NOMO-1 treated with DMSO at 0.1 percent for 48 hours (cell line): ENCODE measurements around the gene ATXN2.

Source experiments
- DNase-seq: peaks from one replicate; lab custom pipeline; 2025; ENCODE audit not compliant: unreplicated experiment; lab: John Stamatoyannopoulos, UW

Gene ATXN2

DNA sequence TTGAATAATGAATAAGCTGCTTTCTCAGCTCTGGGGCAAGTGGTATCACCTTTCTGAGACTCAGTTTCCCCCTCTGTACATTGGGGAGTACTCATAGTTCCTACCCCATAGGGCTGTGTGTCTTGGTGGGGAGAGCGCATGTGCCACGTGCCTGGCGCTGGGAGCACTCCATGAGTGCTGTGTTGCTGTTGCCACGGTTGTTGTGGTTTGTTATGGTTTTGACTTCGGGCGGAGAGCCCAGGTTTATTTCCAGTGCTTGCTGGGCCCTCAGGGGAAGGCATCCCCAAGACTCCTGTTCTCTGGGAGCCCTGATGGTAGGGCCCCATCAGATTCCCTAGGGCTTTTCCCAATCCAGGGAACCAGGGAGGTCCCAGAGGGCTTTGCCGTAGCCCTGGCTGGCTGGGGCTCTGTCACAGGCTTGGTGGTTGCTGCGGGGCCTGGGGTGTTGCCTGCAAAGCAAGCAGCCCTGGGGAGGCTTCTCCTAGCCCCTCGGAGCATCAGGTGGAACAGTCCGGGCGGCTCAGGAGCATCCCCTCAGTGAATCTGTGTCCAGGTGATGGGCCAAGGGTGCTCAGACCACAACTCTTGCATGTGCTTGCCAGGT, 174.8 kb downstream of the ATXN2 start:
- DNase-seq = no peak

DNA sequence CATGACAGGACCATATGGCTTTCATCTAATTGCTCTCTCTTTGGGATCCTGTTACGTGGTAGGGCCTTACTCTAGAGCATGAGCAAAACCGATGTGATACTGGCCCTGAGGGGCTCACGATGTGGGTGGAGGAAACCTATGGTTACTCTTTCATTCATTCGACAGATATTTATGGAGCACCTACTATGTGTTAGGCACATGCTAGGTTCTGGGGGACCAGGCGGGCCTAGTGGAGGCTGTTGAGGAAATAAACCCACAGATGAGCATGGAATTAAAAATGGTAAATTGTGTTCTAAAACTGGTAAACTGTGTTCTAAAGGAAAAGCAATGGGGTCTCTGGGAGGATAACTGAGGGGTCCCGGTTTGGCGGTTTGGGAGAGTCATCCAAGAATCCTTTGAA, 178.6 kb downstream of the ATXN2 start:
- no peak for DNase-seq

DNA sequence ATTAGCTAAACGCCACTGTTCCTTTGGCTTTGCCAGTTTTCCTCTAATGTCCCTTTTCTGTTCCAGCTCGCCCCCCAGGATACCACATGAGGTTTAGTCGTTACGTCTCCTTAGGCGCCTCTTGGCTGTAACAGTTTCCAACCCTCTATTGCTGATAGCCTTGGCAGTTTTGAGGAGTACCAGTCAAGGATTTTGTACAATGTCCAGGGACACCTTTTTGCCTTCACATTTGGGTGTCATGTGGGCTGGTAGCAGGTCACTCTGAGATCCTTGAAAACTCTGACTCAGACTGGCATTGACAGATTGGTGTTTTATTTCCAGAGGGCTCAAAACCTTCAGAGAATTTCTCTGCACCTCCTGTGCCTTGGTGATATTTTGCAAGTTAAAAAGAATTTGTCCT, 179.3 kb downstream of the ATXN2 start:
- DNase-seq = no peak

DNA sequence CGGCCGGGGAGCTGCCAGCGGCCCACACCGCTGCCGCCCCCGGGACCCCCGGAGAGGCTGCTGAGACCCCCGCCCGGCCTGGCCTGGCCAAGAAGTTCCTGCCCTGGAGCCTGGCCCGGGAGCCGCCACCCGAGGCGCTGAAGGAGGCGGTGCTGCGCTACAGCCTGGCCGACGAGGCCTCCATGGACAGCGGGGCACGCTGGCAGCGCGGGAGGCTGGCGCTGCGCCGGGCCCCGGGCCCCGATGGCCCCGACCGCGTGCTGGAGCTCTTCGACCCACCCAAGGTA, 180.6 kb downstream of the ATXN2 start:
- no peak for DNase-seq

DNA sequence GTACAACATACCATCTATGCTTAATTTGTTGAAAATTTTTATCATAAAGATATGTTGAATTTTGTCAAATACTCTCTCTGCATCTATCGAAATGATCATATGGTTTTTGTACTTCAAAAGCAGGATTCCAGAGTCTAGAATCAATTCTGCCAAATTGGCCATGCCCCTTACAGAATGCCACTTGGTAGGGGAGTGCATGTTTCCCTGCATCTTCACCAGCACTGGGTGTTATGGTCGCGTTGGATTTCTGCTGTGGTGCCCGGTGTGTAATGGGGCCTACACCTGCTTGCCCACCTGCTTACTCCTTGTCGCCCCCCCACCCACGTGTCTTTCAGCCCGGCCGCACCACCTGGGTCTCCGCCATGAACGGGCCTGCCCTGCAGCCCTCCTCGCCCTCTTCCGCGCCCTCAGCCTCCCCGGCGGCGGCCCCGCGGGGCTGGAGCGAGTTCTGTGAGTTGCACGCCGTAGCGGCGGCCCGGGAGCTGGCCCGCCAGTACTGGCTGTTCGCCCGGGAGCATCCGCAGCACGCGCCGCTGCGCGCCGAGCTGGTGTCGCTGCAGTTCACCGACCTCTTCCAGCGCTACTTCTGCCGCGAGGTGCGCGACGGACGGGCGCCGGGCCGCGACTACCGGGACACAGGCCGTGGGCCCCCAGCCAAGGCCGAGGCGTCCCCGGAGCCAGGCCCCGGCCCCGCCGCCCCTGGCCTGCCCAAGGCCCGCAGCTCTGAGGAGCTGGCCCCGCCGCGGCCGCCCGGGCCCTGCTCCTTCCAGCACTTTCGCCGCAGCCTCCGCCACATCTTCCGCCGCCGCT, 181.1 kb downstream of the ATXN2 start:
- no peak for DNase-seq

DNA sequence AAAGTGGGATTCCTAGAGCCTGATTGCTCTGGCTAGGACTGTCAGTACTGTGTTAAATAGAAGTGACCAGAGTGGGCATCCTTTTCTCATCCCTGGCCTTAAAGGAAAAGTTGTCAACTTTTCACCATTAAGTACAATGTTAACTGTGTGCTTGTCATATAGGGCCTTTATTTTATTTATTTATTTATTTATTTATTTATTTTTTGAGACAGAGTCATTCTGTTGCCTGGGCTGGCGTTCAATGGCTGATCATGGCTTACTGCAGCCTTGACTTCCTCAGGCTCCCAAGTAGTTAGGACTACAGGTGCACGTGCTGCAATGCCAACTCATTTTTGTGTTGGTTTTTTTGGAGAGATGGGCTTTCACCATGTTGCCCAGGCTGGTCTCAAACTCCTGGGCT, 181.8 kb downstream of the ATXN2 start:
- no peak for DNase-seq

DNA sequence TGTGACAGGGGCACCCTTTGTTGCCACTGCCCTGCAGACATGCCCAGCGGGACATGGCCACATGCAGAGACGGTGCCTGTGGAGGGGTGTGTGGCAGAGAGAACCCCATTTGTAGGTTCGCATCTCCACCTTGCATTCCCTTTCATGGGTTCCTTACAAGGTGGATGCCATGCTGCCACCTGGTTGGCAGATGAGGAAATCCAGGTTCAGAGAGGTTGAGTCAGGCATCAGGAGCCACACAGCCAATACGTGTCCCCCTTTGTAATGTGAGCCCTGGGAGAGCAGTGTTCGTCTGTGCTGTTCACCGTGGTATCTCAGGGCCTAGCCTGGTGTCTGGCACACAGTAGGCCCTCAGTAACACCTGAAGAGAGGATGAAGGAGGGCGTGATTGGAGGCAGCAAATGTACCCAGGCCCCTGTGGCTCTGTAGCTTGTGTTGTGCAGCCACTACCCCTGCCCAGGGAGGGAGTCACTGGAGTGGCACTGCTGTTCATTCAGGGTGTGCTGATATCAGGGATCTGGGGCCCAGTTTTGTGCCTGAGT, 184.3 kb downstream of the ATXN2 start:
- DNase-seq = no peak

DNA sequence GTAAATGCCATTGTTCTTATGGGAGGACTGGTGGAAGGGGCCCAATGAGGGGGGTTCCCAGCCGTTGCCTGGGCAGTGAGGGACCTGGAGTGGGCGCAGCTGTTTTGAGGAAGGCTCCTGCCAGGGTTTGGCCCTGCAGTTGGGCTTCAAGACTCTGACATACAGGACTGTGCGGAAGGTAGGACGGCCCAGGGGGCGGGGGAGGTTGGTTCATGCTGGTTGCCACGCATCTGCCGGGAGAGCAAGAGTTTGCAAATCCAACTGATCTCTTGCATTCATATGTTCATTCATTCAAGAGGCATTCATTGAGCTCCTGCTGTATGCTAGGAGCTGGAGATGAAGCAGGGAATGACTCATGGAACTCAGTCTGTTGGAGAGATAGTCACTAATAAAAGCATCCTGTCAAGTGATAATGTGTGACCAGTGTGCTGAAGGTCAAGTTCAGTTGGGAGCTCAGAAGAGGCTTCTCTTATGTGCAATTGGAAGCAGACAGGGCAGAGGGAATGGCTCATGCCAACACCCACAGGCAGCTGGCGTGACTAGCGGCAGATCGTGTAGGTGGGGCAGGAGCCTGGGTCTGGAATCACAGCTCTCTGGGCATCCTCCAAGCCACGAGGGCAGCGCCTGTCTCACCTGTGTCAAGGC, 185.6 kb downstream of the ATXN2 start:
- no peak for DNase-seq

DNA sequence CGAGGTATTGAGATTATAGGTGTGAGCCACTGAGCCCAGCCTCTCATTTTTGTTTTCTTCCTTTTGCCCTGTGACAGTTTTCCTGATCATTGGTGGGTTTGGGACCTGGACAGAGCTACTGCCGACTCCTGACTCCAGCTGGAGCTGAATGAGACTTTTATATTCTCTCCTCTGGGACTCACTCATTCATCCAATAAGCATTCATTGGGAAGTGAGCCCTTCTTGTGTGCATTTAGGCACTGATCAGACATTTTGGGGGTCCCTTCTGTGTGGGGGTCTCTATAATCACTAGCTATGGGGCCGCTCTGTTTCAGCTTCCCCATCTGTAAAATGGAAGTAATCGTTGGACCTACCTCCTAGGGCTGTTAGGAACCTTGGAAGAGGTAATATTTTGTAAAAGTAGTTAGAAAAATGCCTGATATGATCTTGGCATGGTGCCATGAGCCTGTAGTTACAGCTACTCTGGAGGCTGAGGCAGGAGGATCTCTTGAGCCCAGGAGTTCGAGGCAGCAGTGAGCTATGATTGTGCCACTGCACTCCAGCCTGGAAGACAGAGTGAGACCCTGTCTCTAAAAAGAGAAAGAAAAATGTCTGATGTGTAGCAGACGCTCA, 186.2 kb downstream of the ATXN2 start:
- DNase-seq = no peak

DNA sequence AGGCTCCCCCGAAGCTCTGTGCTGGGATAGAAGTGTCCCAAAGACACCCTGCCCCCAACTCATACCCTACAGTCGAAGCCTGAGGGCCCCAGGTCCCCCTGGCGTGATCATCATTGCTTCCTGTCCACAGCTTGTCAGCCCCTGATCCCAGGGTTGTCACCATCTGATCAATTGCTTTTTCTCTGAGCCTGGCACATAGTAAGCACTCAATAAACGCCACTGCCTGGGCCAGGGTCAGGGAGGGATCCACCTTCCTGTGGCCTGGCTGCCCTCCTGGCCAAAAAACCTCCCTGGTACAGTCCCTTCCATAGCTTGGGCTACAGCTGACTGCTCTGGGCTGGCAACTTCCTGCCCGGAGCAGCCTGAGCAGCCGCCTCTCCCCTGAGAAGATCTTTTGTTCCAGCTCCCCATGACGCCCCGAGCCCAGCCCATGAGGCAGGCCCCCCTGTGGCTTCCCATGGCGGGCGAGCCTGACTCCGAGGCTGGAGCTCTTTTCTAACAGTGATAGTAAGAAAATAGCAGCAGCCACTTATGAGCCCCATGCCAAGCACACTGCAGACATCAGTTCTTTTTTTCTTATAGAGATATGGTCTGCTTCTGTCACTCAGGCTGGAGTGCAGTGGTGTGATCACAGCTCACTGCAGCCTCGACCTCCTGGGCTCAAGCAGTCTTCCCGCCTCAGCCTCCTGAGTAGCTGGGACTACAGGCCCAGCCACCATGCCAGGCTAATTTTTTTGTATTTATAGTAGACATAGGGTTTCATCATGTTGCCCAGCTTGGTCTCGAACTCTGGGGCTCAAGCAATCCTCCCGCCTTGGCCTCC, 186.9 kb downstream of the ATXN2 start:
- no peak for DNase-seq

DNA sequence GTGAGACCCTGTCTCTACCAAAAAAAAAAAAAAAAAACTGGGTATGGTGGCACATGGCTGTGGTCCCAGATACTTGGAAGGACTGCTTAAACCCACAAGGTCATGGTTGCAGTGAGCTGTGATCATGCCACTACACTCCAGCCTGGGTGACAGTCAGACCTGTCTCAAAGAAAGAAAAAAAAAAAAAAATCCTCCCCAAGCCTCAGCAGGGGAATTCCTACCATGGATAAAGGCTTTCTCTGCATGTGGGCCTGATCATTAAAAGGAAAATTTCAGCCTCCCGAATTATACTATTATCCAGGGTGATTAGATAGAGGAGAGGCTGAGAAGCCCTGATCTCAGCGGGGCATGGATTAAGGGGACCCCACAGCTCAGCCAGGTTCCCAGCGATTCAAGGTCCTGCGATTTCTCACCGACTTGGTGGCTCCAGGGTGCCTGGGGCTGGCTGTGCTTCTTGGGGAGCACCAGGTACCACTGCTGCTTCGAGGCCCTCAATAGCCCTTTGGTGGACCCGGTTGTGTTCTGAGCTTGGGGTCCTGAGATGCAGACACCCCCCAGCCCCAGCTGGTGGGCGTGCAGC, 187.8 kb downstream of the ATXN2 start:
- no peak for DNase-seq

DNA sequence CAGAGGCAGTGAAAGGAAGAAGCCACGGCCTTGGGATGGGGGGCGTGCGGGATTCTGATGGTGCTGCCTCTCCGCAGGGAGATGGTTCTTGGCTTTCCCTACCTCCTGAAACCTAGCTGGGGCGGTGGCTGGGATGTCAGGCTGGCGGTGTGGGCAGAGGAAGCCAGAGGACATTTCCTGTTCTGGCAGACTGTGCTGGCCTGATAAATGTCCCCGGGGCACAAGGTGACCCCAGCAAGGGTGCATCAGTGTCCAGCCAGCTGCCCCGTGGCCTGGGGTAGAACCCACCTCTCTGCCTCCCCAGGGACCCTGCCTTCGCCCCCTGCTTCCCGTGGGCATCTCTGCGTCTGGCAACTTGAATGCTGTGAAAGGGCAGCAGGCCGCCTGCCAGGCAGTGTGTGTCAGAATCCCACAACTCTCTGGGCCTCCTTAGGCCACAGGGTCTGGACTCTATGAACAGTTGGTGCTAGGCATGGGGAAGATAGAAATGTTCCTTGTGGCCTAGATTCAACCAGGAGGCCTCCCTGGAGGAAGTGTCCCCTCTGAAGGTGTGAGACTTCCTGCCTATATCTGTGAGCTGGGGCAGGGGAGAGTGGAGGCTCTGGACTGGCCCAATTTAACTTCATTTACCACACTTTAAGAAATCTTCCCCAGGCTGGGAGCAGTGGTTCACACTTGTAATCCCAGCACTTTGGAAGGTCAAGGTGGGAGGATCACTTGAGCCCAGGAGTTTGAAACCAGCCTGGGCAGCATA, 188.5 kb downstream of the ATXN2 start:
- DNase-seq = no peak

DNA sequence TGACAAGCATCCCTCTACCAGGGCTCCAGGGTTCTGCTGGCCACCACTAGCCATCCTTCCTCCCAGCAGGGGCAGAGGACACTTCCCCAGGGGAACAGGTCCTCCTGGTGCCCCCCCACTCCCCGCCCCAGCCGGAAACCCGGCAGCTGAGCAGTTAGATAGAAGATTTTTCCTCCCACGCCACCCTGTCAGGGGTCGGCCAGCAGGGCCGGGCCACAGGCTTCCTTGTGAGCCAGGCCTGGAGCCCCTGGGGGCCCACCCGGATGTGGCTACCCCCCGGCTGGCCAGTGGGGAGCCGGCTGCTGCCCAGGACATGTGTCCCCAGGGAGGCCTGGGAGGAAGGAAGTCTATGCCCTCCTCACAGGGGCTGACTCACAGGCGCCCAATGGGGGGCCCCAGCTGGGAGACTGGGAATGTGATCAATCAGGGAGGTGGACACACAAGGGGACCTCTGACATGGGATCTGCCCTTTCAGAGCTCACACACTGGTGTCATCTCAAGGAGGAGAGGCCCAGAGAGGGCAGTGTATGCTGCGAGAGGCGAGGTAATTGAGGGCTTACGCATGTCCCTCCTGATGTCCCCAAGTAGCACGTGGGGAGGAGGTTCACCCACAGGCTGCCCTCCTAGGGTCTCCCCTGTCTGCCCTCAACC, 189.2 kb downstream of the ATXN2 start:
- DNase-seq = no peak

DNA sequence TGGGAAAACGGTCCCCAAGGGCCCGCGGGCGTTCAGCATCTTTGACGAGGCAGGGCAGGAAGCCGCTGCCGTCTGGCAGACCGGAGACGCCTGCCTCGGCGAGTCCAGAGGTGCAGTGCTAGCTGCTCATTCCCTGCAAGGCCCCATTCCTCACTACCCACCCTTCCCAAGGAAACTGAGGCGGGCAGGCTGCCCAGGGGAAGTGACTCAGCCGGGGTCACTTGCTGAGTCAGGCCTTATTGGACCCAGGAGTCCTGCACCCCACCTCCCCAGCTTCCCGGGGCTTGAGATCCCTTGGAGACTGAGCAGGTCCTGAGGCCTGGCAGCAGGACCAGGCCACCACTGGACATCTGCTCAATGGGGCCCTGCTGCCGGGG, 189.7 kb downstream of the ATXN2 start:
- no peak for DNase-seq

DNA sequence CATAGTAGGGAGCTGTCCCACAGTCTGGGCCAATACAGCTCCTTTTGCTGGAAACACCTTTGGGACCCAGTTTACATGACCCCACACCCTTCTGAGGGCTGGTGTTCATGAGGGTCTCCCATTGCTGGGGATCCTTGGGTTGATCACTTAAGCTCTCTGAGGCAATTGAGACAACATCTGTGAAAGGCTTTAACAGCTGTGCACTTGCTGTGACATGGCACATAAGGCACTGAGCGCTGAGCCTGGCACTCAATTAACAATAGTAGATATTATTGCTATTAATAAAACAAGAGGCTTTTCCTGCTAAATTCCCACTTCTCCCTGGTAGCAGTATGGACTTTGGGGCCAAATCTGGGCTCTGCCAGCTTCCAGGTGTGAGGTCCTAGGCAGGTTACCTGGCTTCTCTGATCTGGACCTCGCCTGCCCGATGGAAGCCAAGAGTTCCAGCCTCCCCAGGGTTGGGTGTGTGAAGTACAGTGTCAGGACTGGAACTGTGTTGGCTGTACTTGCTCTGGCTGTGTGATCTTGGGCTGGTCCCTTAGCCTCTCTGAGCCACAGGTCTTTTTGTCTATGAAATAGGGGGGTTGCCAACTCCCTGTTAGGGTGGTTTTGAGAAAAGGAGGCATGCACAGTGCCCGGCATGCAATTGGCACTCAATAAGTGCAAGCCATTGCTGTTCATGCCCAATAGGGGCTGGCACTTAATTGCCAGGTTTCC, 190.3 kb downstream of the ATXN2 start:
- no peak for DNase-seq

DNA sequence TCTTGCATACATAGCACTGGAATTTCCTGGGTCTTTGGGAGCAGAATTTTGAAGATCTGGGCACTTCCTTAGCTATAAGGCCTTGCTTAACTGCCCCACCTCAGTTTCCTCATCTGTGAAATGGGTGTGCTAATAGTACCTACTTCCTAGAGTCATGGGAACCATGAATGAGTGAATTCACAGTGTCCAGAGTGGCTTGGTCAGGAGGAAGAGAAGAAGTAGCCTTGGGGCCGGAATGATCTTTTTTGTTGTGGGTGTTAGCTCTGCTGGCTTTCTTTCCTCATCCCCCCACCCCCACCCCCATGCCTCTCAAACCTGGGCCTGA, 191.0 kb downstream of the ATXN2 start:
- no peak for DNase-seq

DNA sequence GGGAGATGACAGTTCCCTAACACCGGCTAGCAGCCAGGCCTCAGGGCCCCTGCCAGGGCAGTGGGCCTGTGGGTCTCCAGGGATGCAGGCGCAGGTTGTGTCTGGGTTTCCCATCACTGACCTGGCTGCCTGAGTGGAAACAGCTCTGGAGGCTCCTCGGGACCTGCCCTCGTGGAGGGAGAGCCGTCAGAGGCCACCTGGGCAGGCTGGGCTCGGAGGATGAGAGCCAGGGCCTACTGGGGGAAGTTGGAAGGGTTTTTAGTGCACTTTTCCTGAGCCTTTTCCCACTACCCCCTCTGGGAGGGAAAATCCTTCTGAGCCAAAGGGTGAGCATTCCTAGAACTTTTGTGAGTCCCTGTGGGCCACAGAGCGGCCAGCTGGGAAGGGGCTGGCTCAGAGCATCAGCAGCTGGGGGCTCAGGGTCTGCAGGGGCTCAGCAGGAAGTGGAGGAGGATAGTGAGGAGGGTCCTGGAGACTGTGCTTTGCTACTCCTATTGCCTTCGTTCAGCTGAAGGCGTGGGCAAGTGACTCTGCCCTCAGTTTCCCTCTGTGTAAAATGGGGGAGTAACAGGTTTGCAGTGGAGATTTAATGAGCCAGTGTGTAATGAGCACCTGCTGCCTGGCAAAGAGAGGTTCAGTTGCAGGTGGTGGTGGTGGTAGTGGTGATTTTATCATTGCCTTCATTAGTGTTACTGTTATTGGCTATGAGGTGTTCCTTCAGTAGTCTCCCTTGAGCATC, 191.6 kb downstream of the ATXN2 start:
- DNase-seq = no peak
